Sigmoid colon (tissue), 4 donors: ENCODE data around the gene RECK.

Experiments used
- CTCF ChIP-seq, 4 experiments: fragments of 450-650 bp in 3 of 4; fragments of 200-600 bp in 1 of 4; IDR thresholded peaks; one replicate each; pipeline ENCODE4 v1.5.1; 2016 to 2019; ENCODE audit warnings: antibody characterized with exemption in 4 of 4, mild to moderate bottlenecking in 3 of 4, moderate library complexity in 2 of 4
- EP300 ChIP-seq, 4 donors: sonication (generic); formaldehyde crosslinking; IDR thresholded peaks; one replicate each; pipeline ENCODE4 v1.6.1; 2017; ENCODE audit warnings: antibody characterized with exemption in 4 of 4

GRCh38 chr9:36018129-36018528, 18.6 kb upstream of the RECK start:
- no peak for TF ChIP-seq CTCF (IDR thresholded peaks at IDR 0.05)
- TF ChIP-seq EP300 (IDR thresholded peaks at IDR 0.05): no peak
